OCI-LY1 (cell line): ENCODE data around the gene RASA2.

ENCODE experiments used
- CTCF ChIP-seq: fragments of 200-600 bp; sonication (generic), shearing (Covaris generic); IDR thresholded peaks from 2 replicates; pipeline ENCODE4 v1.5.1; 2017; ENCODE audit warnings: mild to moderate bottlenecking, antibody characterized with exemption, low read length, moderate library complexity, mixed read lengths
- EZH2 ChIP-seq: fragments of 200-600 bp; sonication (generic), shearing (Covaris generic); IDR thresholded peaks from 2 replicates; pipeline ENCODE4 v1.8.0; 2017; ENCODE audit warnings: borderline replicate concordance, mixed run types, mild to moderate bottlenecking, antibody characterized with exemption, low read length, moderate library complexity, mixed read lengths

- no peak for TF ChIP-seq CTCF
- TF ChIP-seq EZH2 = no peak
Measured at GRCh38 chr3:141646760-141647561, 160.1 kb downstream of the RASA2 start.
